ENCODE results near the gene CCR9.

CCR9 gene

GRCh38 chr3:45909542-45909941 lies 23.2 kb downstream of the CCR9 start:
- TF ChIP-seq TCF12 (IDR thresholded peaks at IDR 0.05; ENCODE audit: low read depth) (no peak), CREB1 (IDR thresholded peaks at IDR 0.05; ENCODE audit: low read depth) (no peak), REST (IDR thresholded peaks at IDR 0.05; ENCODE audit: low read depth) (no peak), CEBPB (IDR thresholded peaks at IDR 0.05) (no peak), MAX (IDR thresholded peaks at IDR 0.05) (no peak), ZBTB7A (IDR thresholded peaks at IDR 0.05; ENCODE audit: low read depth) (no peak), EGR1 (IDR thresholded peaks at IDR 0.05) (no peak), USF1 (IDR thresholded peaks at IDR 0.05) (no peak), TEAD4 (IDR thresholded peaks at IDR 0.05) (no peak), RAD21 (IDR thresholded peaks at IDR 0.05; ENCODE audit: low read depth) (no peak)

- no peak for TF ChIP-seq ZBTB7A (IDR thresholded peaks at IDR 0.05; ENCODE audit: low read depth)
- no peak for TF ChIP-seq TEAD4 (IDR thresholded peaks at IDR 0.05)
- TF ChIP-seq EP300 (IDR thresholded peaks at IDR 0.05; ENCODE audit: borderline replicate concordance), result no peak
- no peak for TF ChIP-seq REST (IDR thresholded peaks at IDR 0.05; ENCODE audit: low read depth)
- TF ChIP-seq MAX (IDR thresholded peaks at IDR 0.05), result no peak
- no peak for TF ChIP-seq FOXM1 (IDR thresholded peaks at IDR 0.05; ENCODE audit: borderline replicate concordance, low read depth)
- TF ChIP-seq YY1 (IDR thresholded peaks at IDR 0.05; ENCODE audit: low read depth), result no peak
- no peak for TF ChIP-seq USF1 (IDR thresholded peaks at IDR 0.05)
- no peak for TF ChIP-seq NFIC (IDR thresholded peaks at IDR 0.05)
- no peak for TF ChIP-seq CEBPB (IDR thresholded peaks at IDR 0.05)
- no peak for TF ChIP-seq CREB1 (IDR thresholded peaks at IDR 0.05; ENCODE audit: low read depth)
- TF ChIP-seq EGR1 (IDR thresholded peaks at IDR 0.05), result no peak
- no peak for TF ChIP-seq RAD21 (IDR thresholded peaks at IDR 0.05; ENCODE audit: low read depth)
- TF ChIP-seq TAF1 (IDR thresholded peaks at IDR 0.05; ENCODE audit: low read depth), result no peak
- no peak for TF ChIP-seq TCF12 (IDR thresholded peaks at IDR 0.05; ENCODE audit: low read depth)
These were observed 24.5 kb downstream of the CCR9 start for GRCh38 chr3:45910892-45911291.

- TF ChIP-seq REST (IDR thresholded peaks at IDR 0.05; ENCODE audit: low read depth), result no peak
- no peak for TF ChIP-seq NFIC (IDR thresholded peaks at IDR 0.05)
- no peak for TF ChIP-seq TAF1 (IDR thresholded peaks at IDR 0.05; ENCODE audit: low read depth)
- no peak for TF ChIP-seq CREB1 (IDR thresholded peaks at IDR 0.05; ENCODE audit: low read depth)
- no peak for TF ChIP-seq FOXM1 (IDR thresholded peaks at IDR 0.05; ENCODE audit: borderline replicate concordance, low read depth)
- TF ChIP-seq EP300 (IDR thresholded peaks at IDR 0.05; ENCODE audit: borderline replicate concordance), result no peak
- no peak for TF ChIP-seq USF1 (IDR thresholded peaks at IDR 0.05)
- TF ChIP-seq MAX (IDR thresholded peaks at IDR 0.05), result no peak
- TF ChIP-seq YY1 (IDR thresholded peaks at IDR 0.05; ENCODE audit: low read depth), result no peak
- no peak for TF ChIP-seq RAD21 (IDR thresholded peaks at IDR 0.05; ENCODE audit: low read depth)
- no peak for TF ChIP-seq EGR1 (IDR thresholded peaks at IDR 0.05)
- TF ChIP-seq TEAD4 (IDR thresholded peaks at IDR 0.05), result no peak
These were observed 25.3 kb downstream of the CCR9 start for GRCh38 chr3:45911511-45912226.

- no peak for TF ChIP-seq TAF1 (IDR thresholded peaks at IDR 0.05; ENCODE audit: low read depth)
- no peak for TF ChIP-seq EP300 (IDR thresholded peaks at IDR 0.05; ENCODE audit: borderline replicate concordance)
- TF ChIP-seq REST (IDR thresholded peaks at IDR 0.05; ENCODE audit: low read depth), result no peak
- no peak for TF ChIP-seq CREB1 (IDR thresholded peaks at IDR 0.05; ENCODE audit: low read depth)
- no peak for TF ChIP-seq CEBPB (IDR thresholded peaks at IDR 0.05)
- no peak for TF ChIP-seq RAD21 (IDR thresholded peaks at IDR 0.05; ENCODE audit: low read depth)
- TF ChIP-seq TEAD4 (IDR thresholded peaks at IDR 0.05), result no peak
- TF ChIP-seq EGR1 (IDR thresholded peaks at IDR 0.05), result no peak
- TF ChIP-seq ZBTB7A (IDR thresholded peaks at IDR 0.05; ENCODE audit: low read depth), result no peak
- TF ChIP-seq USF1 (IDR thresholded peaks at IDR 0.05), result no peak
- no peak for TF ChIP-seq NFIC (IDR thresholded peaks at IDR 0.05)
- TF ChIP-seq MAX (IDR thresholded peaks at IDR 0.05), result no peak
- TF ChIP-seq YY1 (IDR thresholded peaks at IDR 0.05; ENCODE audit: low read depth), result no peak
- no peak for TF ChIP-seq FOXM1 (IDR thresholded peaks at IDR 0.05; ENCODE audit: borderline replicate concordance, low read depth)
- TF ChIP-seq TCF12 (IDR thresholded peaks at IDR 0.05; ENCODE audit: low read depth), result no peak
These were observed 26.1 kb downstream of the CCR9 start for GRCh38 chr3:45912435-45912834.
